HS-27A (cell line): ENCODE results near the gene ANXA4.

ENCODE experiments used
- DNase-seq: peaks from one replicate; pipeline ENCODE4 v3.0.0-alpha.2; 2012; ENCODE audit warnings: low read depth, missing footprints

Gene ANXA4

DNA sequence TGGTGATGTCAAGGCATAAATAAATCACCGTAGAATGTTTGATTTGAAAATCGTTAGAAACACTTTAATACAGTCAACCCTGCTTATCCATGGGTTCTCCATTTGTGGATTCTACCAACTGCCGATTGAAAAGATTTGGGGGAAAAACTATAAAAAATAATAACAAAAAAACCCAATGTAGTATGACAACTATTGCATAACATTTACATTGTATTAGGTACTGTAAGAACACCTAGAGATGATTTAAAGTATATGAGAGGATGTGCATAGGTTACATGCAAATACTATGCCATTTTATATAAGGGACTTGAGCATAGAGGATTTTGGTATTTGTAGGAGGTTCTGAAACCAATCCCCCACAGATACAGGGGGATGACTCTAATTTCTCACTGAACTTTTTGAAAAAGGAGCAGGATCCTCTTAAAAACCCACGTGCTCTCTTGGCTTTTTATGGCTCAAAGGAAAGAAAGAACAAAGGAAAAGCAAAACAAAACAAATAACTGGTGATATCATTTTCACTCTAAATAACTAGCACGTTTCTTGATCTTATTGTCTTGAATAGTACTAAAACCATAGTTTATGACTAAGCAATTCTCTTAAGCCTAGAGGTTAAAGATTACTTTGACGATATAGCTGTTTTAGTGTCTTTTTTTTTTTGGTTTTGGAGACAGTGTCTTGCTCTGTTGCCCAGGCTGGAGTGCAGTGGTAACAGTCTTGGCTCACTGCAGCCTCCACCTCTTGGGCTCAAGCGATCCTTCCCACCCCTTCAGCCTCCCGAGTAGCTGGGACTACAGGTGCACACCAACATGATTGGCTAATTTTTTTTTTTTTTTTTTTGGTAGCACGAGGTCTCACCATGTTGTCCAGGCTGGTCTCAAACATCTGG lies 104.5 kb downstream of the ANXA4 start:
- no peak for DNase-seq

DNA sequence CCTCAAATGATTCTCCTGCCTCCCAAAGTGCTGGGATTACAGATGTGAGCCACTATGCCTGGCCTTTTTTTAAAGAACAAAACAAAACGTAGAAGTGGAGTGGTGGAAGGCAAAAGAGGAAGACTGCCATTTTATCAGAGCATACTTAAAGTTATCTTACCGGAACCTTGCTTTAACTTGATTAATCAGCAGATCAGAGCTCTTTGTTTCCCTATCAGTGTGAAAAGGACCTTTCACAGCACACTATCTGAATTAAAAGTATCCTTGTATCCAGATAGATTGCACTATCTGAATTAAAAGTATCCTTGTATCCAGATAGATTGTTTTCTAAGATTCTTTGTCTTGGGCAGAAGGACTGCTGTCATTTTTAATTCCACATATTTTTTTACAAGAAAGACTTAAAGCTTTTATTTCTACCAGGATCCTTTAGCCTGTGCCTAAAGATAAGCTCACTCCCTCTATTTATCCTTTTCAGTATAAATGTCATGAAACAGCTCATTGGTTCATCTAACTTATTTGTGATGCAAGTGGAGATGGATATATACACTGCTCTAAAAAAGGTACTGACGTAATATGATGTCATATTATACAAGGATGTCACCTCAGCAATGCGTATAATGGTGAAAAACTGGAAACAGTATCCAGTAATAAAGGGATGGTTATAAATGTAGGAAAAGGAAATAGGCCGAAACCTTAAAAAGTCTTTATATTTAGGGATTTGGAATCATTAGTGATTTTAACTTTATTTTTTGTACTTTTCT lies 105.3 kb downstream of the ANXA4 start:
- no peak for DNase-seq

DNA sequence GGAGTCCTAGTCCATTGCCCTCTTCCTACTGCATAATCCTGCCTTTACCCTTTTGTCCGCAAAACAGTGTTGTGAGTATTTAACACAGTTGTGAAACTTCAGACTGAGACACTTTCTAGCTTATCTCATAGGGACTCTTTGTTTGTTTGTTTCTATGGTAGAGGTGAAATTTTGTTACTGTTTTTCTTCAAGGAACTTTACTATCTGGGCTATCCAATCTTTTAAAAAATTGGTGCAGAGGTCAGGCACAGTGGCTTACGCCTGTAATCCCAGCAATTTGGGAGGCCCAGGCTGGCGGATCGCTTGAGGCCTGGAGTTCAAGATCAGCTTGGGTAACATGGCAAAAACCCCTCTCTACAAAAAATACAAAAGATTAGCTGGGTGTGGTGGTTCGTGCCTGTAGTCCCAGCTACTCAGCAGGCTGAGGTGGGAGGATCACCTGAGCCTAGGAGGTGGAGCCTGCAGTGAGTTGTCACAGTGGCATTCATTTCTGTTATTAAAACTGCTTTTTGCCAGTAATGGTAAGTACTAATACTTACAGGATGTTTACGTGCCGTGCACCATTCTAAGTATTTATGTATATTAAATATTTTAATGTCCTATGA lies 106.4 kb downstream of the ANXA4 start:
- DNase-seq, result no peak

DNA sequence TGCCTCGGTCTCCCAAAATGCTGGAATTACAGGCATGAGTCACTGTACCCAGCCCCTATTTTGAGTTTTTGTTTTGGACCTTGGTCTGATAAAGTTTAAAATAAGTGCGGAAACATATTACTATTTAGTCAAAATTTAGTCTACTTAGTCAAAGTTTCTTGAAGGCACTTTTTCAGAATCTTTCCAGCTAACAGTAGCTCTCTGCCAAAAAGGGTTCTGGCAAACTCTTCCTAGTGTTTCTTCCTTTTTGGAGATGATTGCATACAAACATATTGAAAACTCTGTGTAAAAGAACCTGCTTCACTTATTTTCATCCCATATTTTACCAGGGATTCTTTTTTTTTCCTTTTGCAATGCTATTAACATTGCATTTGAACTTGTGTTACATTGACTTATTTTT lies 116.3 kb downstream of the ANXA4 start:
- DNase-seq, result no peak

- no peak for DNase-seq
Measured at GRCh38 chr2:69863298-69863697, 121.4 kb downstream of the ANXA4 start.
